Left kidney (tissue), 2 donors: ENCODE measurements around the gene OLFM3. TPM values are rescaled to one million over a fixed set of nuclear protein-coding genes. Genes with fewer than 3 reads are reported as not detected.
A peak's percentile ranks its signal among the peaks of the same experiment; 100 is the strongest.

Source experiments
- DNase-seq: peaks from one replicate; pipeline ENCODE4 v3.0.0-alpha.2; 2013
- polyA plus RNA-seq: library from polyadenylated mRNA; unstranded; fragments of 120-200 nt; gene quantifications from one replicate; pipeline ENCODE4 v1.2.1, GENCODE V29; 2013; ENCODE audit not compliant: insufficient read length

Gene OLFM3
- polyA plus RNA-seq, 1 donor: 24.7 TPM

DNA sequence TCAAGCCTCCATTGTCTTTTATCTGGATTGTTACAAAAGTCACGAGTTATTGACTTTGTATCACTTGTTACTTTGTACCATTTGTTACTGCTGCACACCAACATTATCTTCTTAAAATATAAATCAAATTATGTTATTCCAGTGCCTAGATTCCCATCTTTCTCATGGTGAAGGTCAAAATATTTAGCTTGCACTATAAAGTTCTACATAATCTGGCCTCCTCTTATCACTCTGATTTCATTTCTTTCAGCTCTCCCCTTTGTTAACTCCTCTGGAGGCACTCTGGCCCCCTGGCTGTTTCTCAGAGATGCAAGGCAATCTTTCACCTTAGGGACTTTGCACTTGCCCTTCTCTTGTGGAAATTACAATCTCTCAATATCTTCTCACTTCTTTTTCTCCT lies 143.8 kb downstream of the OLFM3 start:
- no peak for DNase-seq

DNA sequence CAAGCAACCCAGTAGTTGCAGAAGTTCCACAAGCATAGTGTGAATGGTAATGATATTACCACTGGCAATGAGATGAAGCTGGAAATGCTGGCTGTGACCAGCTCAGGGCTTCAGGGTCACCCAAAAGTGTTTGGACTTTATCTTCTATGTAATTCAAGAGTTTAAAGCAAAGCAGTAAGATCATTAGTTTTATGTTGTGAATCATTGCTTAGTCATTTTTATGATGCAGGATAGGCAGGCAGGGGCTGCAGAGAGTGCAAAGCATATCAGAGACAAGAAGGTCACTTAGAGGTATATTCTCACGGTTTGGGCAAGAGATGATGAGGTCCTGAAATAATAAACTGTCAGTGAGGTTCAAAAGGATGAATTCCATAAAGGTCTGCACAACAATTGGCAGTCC lies 147.4 kb downstream of the OLFM3 start:
- no peak for DNase-seq

GRCh38 chr1:101847626-101848025 lies 149.1 kb downstream of the OLFM3 start:
- no peak for DNase-seq

DNA sequence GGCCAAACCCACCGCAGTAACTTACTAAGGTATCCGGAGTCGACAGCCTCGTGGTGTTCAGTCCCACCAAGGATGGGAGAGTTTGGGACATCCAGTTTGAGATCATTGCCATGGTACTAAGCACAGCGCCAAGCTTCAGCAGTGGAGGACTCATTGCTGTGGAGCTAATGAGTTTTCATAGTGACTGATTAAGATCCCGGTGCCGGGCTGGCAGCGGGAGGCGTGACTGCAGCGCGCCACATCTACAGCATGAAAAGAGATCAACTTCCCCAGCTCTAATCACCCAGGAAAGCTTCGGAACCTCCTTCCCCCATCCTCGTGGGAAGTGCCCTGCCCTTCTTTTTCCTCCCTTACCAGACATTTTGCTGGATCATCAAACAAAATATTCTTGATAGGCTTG lies 149.9 kb downstream of the OLFM3 start:
- peak; percentile 53 for DNase-seq

- no peak for DNase-seq
These were observed 153.6 kb downstream of the OLFM3 start for GRCh38 chr1:101843160-101843559.

- DNase-seq: no peak
These were observed 154.9 kb downstream of the OLFM3 start for GRCh38 chr1:101841824-101842223.

DNA sequence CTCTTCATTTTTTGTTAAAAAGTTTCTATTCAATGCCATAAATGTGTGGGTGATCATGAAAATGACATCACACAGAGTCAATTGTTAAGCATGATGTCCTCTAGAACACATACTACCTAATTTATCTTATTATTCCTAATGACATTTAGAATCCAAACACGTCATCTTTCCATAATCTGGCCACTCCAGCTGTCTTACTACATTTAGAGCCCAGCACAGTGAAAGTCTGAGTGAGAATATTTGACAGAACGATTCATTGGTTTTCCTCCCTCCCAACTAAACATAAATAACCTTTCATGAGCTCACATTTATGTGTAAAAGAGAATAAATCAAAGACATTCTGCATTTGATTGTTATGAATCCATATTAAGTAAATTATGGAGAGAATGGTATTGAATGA lies 160.7 kb downstream of the OLFM3 start:
- no peak for DNase-seq

- DNase-seq: no peak
These were observed 163.4 kb downstream of the OLFM3 start for GRCh38 chr1:101833312-101833711.

- DNase-seq: no peak
These were observed 170.3 kb downstream of the OLFM3 start for GRCh38 chr1:101826416-101826815.

DNA sequence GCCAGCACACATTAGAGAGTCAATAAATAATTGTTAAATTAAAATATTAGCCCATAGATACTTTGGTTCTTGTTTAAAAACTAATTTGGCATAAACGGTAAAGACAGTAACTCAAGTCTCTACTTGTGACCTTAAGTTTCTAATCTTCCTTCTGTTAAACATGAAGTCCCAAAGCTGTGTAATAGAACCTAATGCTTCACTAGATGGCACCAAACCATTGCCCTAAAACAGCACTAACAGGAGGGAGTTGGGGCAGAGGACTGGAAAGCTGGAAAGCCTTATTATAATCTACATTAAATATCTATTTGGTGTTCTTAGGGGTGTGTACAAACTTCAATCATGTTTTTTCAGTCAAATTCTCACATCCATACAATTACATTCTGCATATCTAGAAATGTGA lies 176.7 kb downstream of the OLFM3 start:
- peak; percentile 55 for DNase-seq

- DNase-seq: no peak
These were observed 180.5 kb downstream of the OLFM3 start for GRCh38 chr1:101816262-101816661.

GRCh38 chr1:101798417-101798816 lies 198.3 kb downstream of the OLFM3 start:
- DNase-seq: no peak

DNA sequence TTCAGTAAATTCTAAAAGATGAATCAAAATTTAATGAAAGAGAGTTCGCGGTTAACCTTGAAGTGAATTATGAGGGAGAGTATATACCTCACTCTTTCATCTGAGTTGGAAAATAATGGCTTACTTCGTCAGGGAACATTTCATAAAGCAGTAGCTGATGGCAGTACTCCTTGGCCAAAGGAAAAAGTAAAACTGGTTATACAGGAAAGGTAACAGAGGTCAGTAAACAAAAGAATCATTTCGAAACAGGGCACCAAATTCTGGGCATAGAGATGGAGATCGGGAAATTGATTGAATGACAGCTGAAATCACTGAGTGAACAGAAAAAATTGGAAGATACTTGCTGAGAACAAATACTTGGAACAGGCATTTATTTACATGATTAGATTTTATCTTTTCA lies 199.0 kb downstream of the OLFM3 start:
- no peak for DNase-seq

DNA sequence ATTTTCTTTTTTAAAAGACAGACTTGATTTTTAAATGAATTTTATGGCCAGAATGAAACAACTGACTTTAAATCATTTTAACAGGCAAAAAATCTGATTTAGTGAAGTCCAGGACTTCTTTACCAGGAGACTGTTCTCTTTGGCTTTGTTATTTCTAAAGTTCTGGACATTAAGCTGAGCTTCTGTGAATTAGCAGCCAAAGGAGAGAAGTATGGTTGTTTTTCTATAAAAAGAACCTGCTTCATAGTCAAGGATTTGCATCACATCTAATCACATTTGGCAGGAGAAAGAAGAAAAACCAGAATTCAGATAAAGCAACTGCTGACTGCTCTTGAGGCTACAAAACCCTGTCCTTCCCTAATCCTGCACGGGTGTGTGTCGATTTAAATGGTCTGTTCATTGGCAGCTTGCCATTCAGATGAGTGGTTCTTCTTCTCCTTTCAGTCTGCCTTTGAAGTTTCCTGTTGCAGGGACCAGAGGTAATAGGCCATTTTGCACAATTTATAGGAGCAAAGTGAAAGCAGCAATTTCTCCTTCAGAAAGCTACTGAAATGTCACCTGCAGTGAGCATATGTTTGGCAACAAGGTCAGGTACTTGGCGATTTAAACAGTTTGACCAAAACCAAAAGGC lies 215.4 kb downstream of the OLFM3 start:
- DNase-seq: no peak

GRCh38 chr1:101769520-101769919 lies 227.2 kb downstream of the OLFM3 start:
- DNase-seq: no peak

DNA sequence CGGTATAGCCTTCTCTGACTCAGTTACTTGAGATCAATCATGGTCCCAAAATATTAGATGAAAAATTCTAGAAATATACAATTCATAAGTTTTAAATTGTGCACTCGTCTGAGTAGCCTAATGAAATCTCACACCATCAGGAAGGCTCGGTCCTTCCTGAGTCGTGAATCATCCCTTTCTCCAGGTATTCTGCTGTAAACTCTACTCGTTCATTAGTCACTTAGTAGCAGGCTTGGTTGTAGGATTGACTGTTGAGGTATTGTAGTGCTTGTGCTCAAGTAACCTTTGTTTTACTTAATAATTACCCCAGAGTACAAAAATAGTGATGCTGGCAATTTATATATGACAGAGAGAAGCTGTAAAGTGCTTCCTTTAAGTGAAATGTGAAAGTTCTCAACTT lies 238.7 kb downstream of the OLFM3 start:
- DNase-seq: no peak

DNA sequence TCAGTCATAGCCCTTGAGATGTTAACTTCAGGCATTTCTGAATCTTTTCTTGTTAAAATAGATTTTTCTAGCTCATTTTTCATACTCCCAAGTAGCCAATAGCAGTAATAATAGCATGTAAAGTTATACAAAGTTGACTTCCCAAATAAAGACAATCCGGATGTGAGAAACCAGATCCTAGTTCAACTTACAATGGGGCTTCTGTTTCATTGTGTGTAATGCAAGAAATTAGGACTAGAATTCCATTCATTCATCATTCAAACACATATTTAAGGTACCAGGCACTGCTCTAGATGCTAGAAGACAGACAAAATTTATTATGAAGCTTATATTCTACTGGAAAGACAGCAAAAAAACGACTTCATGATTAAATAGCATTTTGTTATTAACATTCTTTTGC lies 240.3 kb downstream of the OLFM3 start:
- DNase-seq: no peak
